GM18858 (cell line): ENCODE measurements around the gene ZNG1B.
A peak's percentile ranks its signal among the peaks of the same experiment; 100 is the strongest.
"Not testable (repeated sequence)": the region's sequence is repeated elsewhere in the genome, so short reads cannot be mapped to it uniquely, and the experiment has no call there.

Source experiments
- ATAC-seq: cut with Tn5 transposase; IDR thresholded peaks from one replicate; pipeline ENCODE4 v1.9.1; 2021; ENCODE audit not compliant: unreplicated experiment

Gene ZNG1B

GRCh38 chr2:113437508-113438465, at the start of gene ZNG1B:
Gene ZNG1B (plus strand): TSS chr2:113437691. CDS start chr2:113437869, 178 bp downstream.
- not testable (repeated sequence) for ATAC-seq

GRCh38 chr2:113390124-113390849, 47.2 kb upstream of the ZNG1B start:
- ATAC-seq, result peak; percentile 81

- ATAC-seq, result no peak
These were observed 46.4 kb upstream of the ZNG1B start for GRCh38 chr2:113391073-113391472.

GRCh38 chr2:113406114-113406513, 31.4 kb upstream of the ZNG1B start:
- ATAC-seq, result no peak

GRCh38 chr2:113407446-113408099, 29.9 kb upstream of the ZNG1B start:
- ATAC-seq, result no peak

- ATAC-seq, result not testable (repeated sequence)
These were observed 25.7 kb upstream of the ZNG1B start for GRCh38 chr2:113411725-113412352.

GRCh38 chr2:113412774-113413173, 24.7 kb upstream of the ZNG1B start:
- not testable (repeated sequence) for ATAC-seq

- ATAC-seq, result not testable (repeated sequence)
These were observed 5.7 kb upstream of the ZNG1B start for GRCh38 chr2:113431773-113432172.

GRCh38 chr2:113433468-113433867, 4.0 kb upstream of the ZNG1B start:
- ATAC-seq, result not testable (repeated sequence)

- ATAC-seq, result not testable (repeated sequence)
These were observed 28.3 kb downstream of the ZNG1B start for GRCh38 chr2:113465770-113466169.

- not testable (repeated sequence) for ATAC-seq
These were observed 39.3 kb downstream of the ZNG1B start for GRCh38 chr2:113476688-113477368.

- not testable (repeated sequence) for ATAC-seq
These were observed 59.0 kb downstream of the ZNG1B start for GRCh38 chr2:113496527-113496926.

- ATAC-seq, result not testable (repeated sequence)
These were observed 60.9 kb downstream of the ZNG1B start, which contains the start of gene FOXD4L1 for GRCh38 chr2:113498365-113498764. Gene FOXD4L1 (plus strand): TSS chr2:113498665. CDS start chr2:113499257, 592 bp downstream.

- ATAC-seq, result not testable (repeated sequence)
These were observed 61.8 kb downstream of the ZNG1B start for GRCh38 chr2:113499019-113499885.

- not testable (repeated sequence) for ATAC-seq
These were observed 62.6 kb downstream of the ZNG1B start for GRCh38 chr2:113499886-113500722.

GRCh38 chr2:113500723-113501038, 63.2 kb downstream of the ZNG1B start:
- ATAC-seq, result not testable (repeated sequence)

- ATAC-seq, result not testable (repeated sequence)
These were observed 65.0 kb downstream of the ZNG1B start for GRCh38 chr2:113502216-113503093.
